Activated naive CD4-positive, alpha-beta T cell treated with anti-CD3 and anti-CD28 coated beads, Interleukin-2, amount 50 U/mL, for 16 hours (primary cell): ENCODE results near the gene DSCAML1.
A peak's percentile ranks its signal among the peaks of the same experiment; 100 is the strongest.

Experiments
- DNase-seq: peaks from one replicate; pipeline ENCODE4 v3.0.0-alpha.2; 2020

DSCAML1 gene

GRCh38 chr11:117437041-117437790 is 359.8 kb downstream of the DSCAML1 start:
- DNase-seq: no peak

GRCh38 chr11:117435326-117435725 is 361.7 kb downstream of the DSCAML1 start:
- no peak for DNase-seq

- no peak for DNase-seq
These were observed 362.5 kb downstream of the DSCAML1 start for GRCh38 chr11:117434481-117434880.

GRCh38 chr11:117433717-117434116 is 363.3 kb downstream of the DSCAML1 start:
- DNase-seq: no peak

GRCh38 chr11:117431436-117431835 is 365.6 kb downstream of the DSCAML1 start:
- DNase-seq: no peak

- no peak for DNase-seq
These were observed 366.6 kb downstream of the DSCAML1 start for GRCh38 chr11:117430293-117430955.

- no peak for DNase-seq
These were observed 368.2 kb downstream of the DSCAML1 start for GRCh38 chr11:117428856-117429229.

GRCh38 chr11:117428186-117428855 is 368.7 kb downstream of the DSCAML1 start:
- no peak for DNase-seq

GRCh38 chr11:117427356-117427874 is 369.6 kb downstream of the DSCAML1 start:
- DNase-seq: no peak

GRCh38 chr11:117426941-117427340 is 370.1 kb downstream of the DSCAML1 start:
- DNase-seq: no peak

GRCh38 chr11:117426297-117426685 is 370.7 kb downstream of the DSCAML1 start:
- DNase-seq: peak; percentile 66

- no peak for DNase-seq
These were observed 371.2 kb downstream of the DSCAML1 start for GRCh38 chr11:117425679-117426296.

- no peak for DNase-seq
These were observed 372.2 kb downstream of the DSCAML1 start for GRCh38 chr11:117424781-117425180.

- DNase-seq: no peak
These were observed 373.9 kb downstream of the DSCAML1 start for GRCh38 chr11:117423046-117423575.

- no peak for DNase-seq
These were observed 375.5 kb downstream of the DSCAML1 start for GRCh38 chr11:117421476-117421875.

- DNase-seq: no peak
These were observed 376.0 kb downstream of the DSCAML1 start for GRCh38 chr11:117421041-117421440.

- DNase-seq: no peak
These were observed 376.4 kb downstream of the DSCAML1 start for GRCh38 chr11:117420598-117420997.

GRCh38 chr11:117420143-117420485 is 376.9 kb downstream of the DSCAML1 start:
- no peak for DNase-seq

GRCh38 chr11:117419482-117420142 is 377.4 kb downstream of the DSCAML1 start:
- DNase-seq: no peak

GRCh38 chr11:117418737-117419481 is 378.1 kb downstream of the DSCAML1 start:
- no peak for DNase-seq

GRCh38 chr11:117417856-117418255 is 379.2 kb downstream of the DSCAML1 start:
- DNase-seq: no peak

GRCh38 chr11:117417342-117417741 is 379.7 kb downstream of the DSCAML1 start:
- DNase-seq: no peak
